OCI-LY7 (cell line): ENCODE results near the gene PTPRN. TPM values are rescaled to one million over a fixed set of nuclear protein-coding genes. Genes with fewer than 3 reads are reported as not detected.

ENCODE experiments used
- BruUV-seq: library from RNA; stranded (reverse); fragments of 400-500 nt; replicated peaks from 2 replicates; lab custom pipeline; 2021; lab: Mats Ljungman, UMichigan
- CTCF ChIA-PET: fragments of 300-600 bp; sonication (Branson Sonifier 250); formaldehyde crosslinking; loops from one replicate; lab custom pipeline; 2022; ENCODE audit warnings: antibody characterized with exemption; ENCODE audit not compliant: unreplicated experiment; lab: Charles Lee
- POLR2A ChIA-PET: fragments of 300-600 bp; sonication (Branson Sonifier 250); formaldehyde crosslinking; loops from one replicate; lab custom pipeline; 2022; ENCODE audit warnings: antibody characterized with exemption; lab: Charles Lee
- DNase-seq: peaks from one replicate; pipeline ENCODE4 v3.0.0-alpha.2; 2015; ENCODE audit warnings: low spot score
- H2AFZ ChIP-seq: fragments of 200-600 bp; sonication (generic), shearing (Covaris generic); 2 replicates; pipeline ENCODE4 v1.6.1; 2014; ENCODE audit warnings: mild to moderate bottlenecking, antibody characterized with exemption, low read length, moderate library complexity
- H3K27ac ChIP-seq: fragments of 200-600 bp; sonication (generic); 2 replicates; pipeline ENCODE4 v1.5.1; 2014; ENCODE audit warnings: mixed run types, low read depth, mild to moderate bottlenecking, moderate library complexity, low read length, inconsistent platforms; ENCODE audit not compliant: poor library complexity, severe bottlenecking
- H3K36me3 ChIP-seq: fragments of 200-600 bp; sonication (generic); 2 replicates; pipeline ENCODE4 v1.6.1; 2014; ENCODE audit warnings: mild to moderate bottlenecking, antibody characterized with exemption, low read length, moderate library complexity, mixed read lengths; ENCODE audit not compliant: insufficient read depth
- H3K4me1 ChIP-seq: fragments of 200-600 bp; sonication (generic); 2 replicates; pipeline ENCODE4 v1.5.1; 2014; ENCODE audit warnings: mild to moderate bottlenecking, low read length; ENCODE audit not compliant: insufficient read depth, poor library complexity, severe bottlenecking
- H3K4me2 ChIP-seq: fragments of 200-600 bp; sonication (generic); 2 replicates; pipeline ENCODE4 v1.6.1; 2014; ENCODE audit warnings: mild to moderate bottlenecking, low read length
- H3K4me3 ChIP-seq: fragments of 200-600 bp; sonication (generic); 2 replicates; pipeline ENCODE4 v1.5.1; 2014; ENCODE audit warnings: mild to moderate bottlenecking, low read depth, low read length; ENCODE audit not compliant: poor library complexity, severe bottlenecking
- H3K79me2 ChIP-seq: fragments of 200-600 bp; sonication (generic); 2 replicates; pipeline ENCODE4 v1.6.1; 2016; ENCODE audit warnings: low read depth, mild to moderate bottlenecking, low read length, moderate library complexity, mixed read lengths; ENCODE audit not compliant: insufficient read depth
- H3K9me2 ChIP-seq: fragments of 200-600 bp; sonication (generic); 2 replicates; pipeline ENCODE4 v1.6.1; 2016; ENCODE audit warnings: mild to moderate bottlenecking, low read length, mixed read lengths; ENCODE audit not compliant: insufficient read depth
- H3K9me3 ChIP-seq: fragments of 200-600 bp; sonication (generic); 2 replicates; pipeline ENCODE4 v1.6.1; 2014; ENCODE audit warnings: mild to moderate bottlenecking, mixed run types, low read length, mixed read lengths
- H4K20me1 ChIP-seq: fragments of 200-600 bp; sonication (generic); 2 replicates; pipeline ENCODE4 v1.6.1; 2014; ENCODE audit warnings: mild to moderate bottlenecking, antibody characterized with exemption, low read length, moderate library complexity, mixed read lengths; ENCODE audit not compliant: insufficient read depth
- EZH2phosphoT487 ChIP-seq: fragments of 200-600 bp; sonication (generic); IDR thresholded peaks from 2 replicates; pipeline ENCODE4 v1.6.1; 2018; ENCODE audit warnings: low read depth, borderline replicate concordance, mild to moderate bottlenecking, mixed run types, antibody characterized with exemption, low read length, moderate library complexity, mixed read lengths
- intact Hi-C: fragments of 100-400 bp; cut with micrococcal nuclease; formaldehyde crosslinking; loops from one replicate; pipeline ENCODE4 v1.10.0; 2022; ENCODE audit not compliant: unreplicated experiment
- microRNA-seq: library from miRNA; unstranded; fragments of <30 nt; microRNA quantifications from one replicate; pipeline ENCODE4 v1.2.0, GENCODE V29; 2022; ENCODE audit warnings: borderline replicate concordance
- small RNA-seq: library from RNA; depleted of rRNA; stranded (forward); fragments of <200 nt; gene quantifications from one replicate; pipeline ENCODE3, GENCODE V24; 2014
- total RNA-seq, 2 experiments: library from RNA; depleted of rRNA in 1 of 2; stranded (reverse); fragments of >200 nt in 1 of 2; shearing (Covaris generic) in 1 of 2; gene quantifications; 2 replicates each; pipeline ENCODE4 v1.2.3, GENCODE V29; 2014 to 2022
- TF ChIP-seq, protein P1 (sequence below): fragments of 200-600 bp; sonication (generic); conservative IDR thresholded peaks from 2 replicates; pipeline ENCODE4 v1.5.1; 2014; ENCODE audit warnings: mild to moderate bottlenecking, antibody characterized with exemption, low read length, moderate library complexity, mixed read lengths

The PTPRN gene
- total RNA-seq, 2 experiments from 2014 or later = not detected

DNA sequence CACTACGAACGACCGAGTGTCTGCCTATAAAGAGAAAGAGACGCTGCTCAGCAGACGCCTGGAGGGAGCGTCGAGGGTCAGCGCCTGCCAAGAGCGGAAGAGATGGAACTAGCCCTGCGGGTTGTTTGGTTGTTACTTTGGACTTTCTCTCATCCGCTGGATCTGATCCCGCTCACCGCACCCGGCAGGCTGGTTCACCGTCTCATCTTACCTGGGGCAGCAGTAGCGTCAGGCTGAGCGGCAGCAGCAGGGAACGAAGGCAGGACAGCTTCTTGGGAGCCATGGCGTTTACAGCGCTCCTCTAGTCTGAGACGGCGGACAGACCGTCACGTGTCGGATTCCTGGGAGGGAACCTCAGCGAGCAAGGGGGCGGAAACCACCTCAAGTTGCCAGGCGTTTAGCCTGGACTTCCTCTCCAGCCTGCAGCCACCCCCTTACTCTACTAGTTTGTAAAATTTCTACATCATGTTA is 65.9 kb downstream of the PTPRN start:
- H3K4me3 ChIP-seq = no peak overlapping the region
- no peaks in the 10 kb centered on the region for H3K9me3 ChIP-seq
- H2AFZ ChIP-seq = no peak overlapping the region
- intact Hi-C loops = no loop called here
- CTCF ChIA-PET = no interaction called here
- no peak overlapping the region for H3K27ac ChIP-seq
- H3K4me1 ChIP-seq = peaks cover 34% of the 10 kb centered on the region
- no peak overlapping the region for H3K4me2 ChIP-seq
- no peaks in the 10 kb centered on the region for H4K20me1 ChIP-seq
- DNase-seq = no peak
- TF ChIP-seq EZH2phosphoT487 = no peak
- TF ChIP-seq, protein P1, sequence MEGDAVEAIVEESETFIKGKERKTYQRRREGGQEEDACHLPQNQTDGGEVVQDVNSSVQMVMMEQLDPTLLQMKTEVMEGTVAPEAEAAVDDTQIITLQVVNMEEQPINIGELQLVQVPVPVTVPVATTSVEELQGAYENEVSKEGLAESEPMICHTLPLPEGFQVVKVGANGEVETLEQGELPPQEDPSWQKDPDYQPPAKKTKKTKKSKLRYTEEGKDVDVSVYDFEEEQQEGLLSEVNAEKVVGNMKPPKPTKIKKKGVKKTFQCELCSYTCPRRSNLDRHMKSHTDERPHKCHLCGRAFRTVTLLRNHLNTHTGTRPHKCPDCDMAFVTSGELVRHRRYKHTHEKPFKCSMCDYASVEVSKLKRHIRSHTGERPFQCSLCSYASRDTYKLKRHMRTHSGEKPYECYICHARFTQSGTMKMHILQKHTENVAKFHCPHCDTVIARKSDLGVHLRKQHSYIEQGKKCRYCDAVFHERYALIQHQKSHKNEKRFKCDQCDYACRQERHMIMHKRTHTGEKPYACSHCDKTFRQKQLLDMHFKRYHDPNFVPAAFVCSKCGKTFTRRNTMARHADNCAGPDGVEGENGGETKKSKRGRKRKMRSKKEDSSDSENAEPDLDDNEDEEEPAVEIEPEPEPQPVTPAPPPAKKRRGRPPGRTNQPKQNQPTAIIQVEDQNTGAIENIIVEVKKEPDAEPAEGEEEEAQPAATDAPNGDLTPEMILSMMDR = no peak
- POLR2A ChIA-PET = no interaction called here
- H3K9me2 ChIP-seq = no peaks in the 10 kb centered on the region
- BruUV-seq = no TSS peak
- H3K79me2 ChIP-seq = peaks cover 25% of the 10 kb centered on the region; the same call in 1 of the 2 replicates
- peaks cover 30% of the 10 kb centered on the region for H3K36me3 ChIP-seq

Small RNA genes within 50 kb of the gene (microRNA-seq; reads per million reads assigned to microRNA genes)
- gene MIR153-1 = not detected

Small RNA genes within 50 kb of the gene (small RNA-seq; reads per million reads assigned to genes)
- gene AC053503.3 (not detected), gene MIR153-1 (not detected)

Other genes starting within 250 kb of the PTPRN start
- gene IHH, start 248.5 kb downstream of the PTPRN start, total RNA-seq (2014; rRNA removed; shearing (Covaris generic)) = not detected in 2 replicates
- gene IHH, start 248.5 kb downstream of the PTPRN start, total RNA-seq (2022) = not detected in 2 replicates
- gene NHEJ1, start 148.6 kb downstream of the PTPRN start, total RNA-seq (2014; rRNA removed; shearing (Covaris generic)) = 12.7 and 14.9 TPM in 2 replicates
- 12.3 and 14.3 TPM in 2 replicates for gene NHEJ1, start 148.6 kb downstream of the PTPRN start, total RNA-seq (2022)
- 2.7 and 4.0 TPM in 2 replicates for gene SLC23A3, start 139.4 kb downstream of the PTPRN start, total RNA-seq (2014; rRNA removed; shearing (Covaris generic))
- 3.1 and 6.7 TPM in 2 replicates for gene SLC23A3, start 139.4 kb downstream of the PTPRN start, total RNA-seq (2022)
- gene CNPPD1, start 132.5 kb downstream of the PTPRN start, total RNA-seq (2014; rRNA removed; shearing (Covaris generic)) = 39.2 and 40.1 TPM in 2 replicates
- 67.5 and 68.2 TPM in 2 replicates for gene CNPPD1, start 132.5 kb downstream of the PTPRN start, total RNA-seq (2022)
- gene RETREG2, start 131.1 kb downstream of the PTPRN start, total RNA-seq (2014; rRNA removed; shearing (Covaris generic)) = 44.9 and 59.1 TPM in 2 replicates
- gene RETREG2, start 131.1 kb downstream of the PTPRN start, total RNA-seq (2022) = 74.6 and 88.2 TPM in 2 replicates
- gene ZFAND2B, start 102.6 kb downstream of the PTPRN start, total RNA-seq (2014; rRNA removed; shearing (Covaris generic)) = 42.4 and 51.6 TPM in 2 replicates
- 35.3 and 35.9 TPM in 2 replicates for gene ZFAND2B, start 102.6 kb downstream of the PTPRN start, total RNA-seq (2022)
- gene ABCB6, start 90.4 kb downstream of the PTPRN start, total RNA-seq (2014; rRNA removed; shearing (Covaris generic)) = 4.0 and 6.4 TPM in 2 replicates
- gene ABCB6, start 90.4 kb downstream of the PTPRN start, total RNA-seq (2022) = 8.4 and 10.2 TPM in 2 replicates
- 22.2 and 27.7 TPM in 2 replicates for gene ATG9A, start 79.8 kb downstream of the PTPRN start, total RNA-seq (2014; rRNA removed; shearing (Covaris generic))
- gene ATG9A, start 79.8 kb downstream of the PTPRN start, total RNA-seq (2022) = 23.4 and 27.3 TPM in 2 replicates
- 57.8 and 91.0 TPM in 2 replicates for gene ANKZF1, start 79.6 kb downstream of the PTPRN start, total RNA-seq (2014; rRNA removed; shearing (Covaris generic))
- 73.2 and 82.4 TPM in 2 replicates for gene ANKZF1, start 79.6 kb downstream of the PTPRN start, total RNA-seq (2022)
- 2.7 and 8.6 TPM in 2 replicates for gene GLB1L, start 64.0 kb downstream of the PTPRN start, total RNA-seq (2014; rRNA removed; shearing (Covaris generic))
- 6.4 and 6.9 TPM in 2 replicates for gene GLB1L, start 64.0 kb downstream of the PTPRN start, total RNA-seq (2022)
- 19.6 and 23.4 TPM in 2 replicates for gene STK16, start 63.9 kb downstream of the PTPRN start, total RNA-seq (2014; rRNA removed; shearing (Covaris generic))
- gene STK16, start 63.9 kb downstream of the PTPRN start, total RNA-seq (2022) = 39.5 and 42.8 TPM in 2 replicates
- not detected in 2 replicates for gene TUBA4B, start 56.2 kb downstream of the PTPRN start, total RNA-seq (2014; rRNA removed; shearing (Covaris generic))
- gene TUBA4B, start 56.2 kb downstream of the PTPRN start, total RNA-seq (2022) = 0.28 TPM in 1 of 2 replicates, not detected in the other
- gene TUBA4A, start 55.5 kb downstream of the PTPRN start, total RNA-seq (2014; rRNA removed; shearing (Covaris generic)) = 62.8 and 96.0 TPM in 2 replicates
- 181 and 186 TPM in 2 replicates for gene TUBA4A, start 55.5 kb downstream of the PTPRN start, total RNA-seq (2022)
- gene DNAJB2, start 30.0 kb downstream of the PTPRN start, total RNA-seq (2014; rRNA removed; shearing (Covaris generic)) = 49.9 and 53.0 TPM in 2 replicates
- 55.3 and 58.7 TPM in 2 replicates for gene DNAJB2, start 30.0 kb downstream of the PTPRN start, total RNA-seq (2022)
- gene RESP18, start 23.3 kb upstream of the PTPRN start, total RNA-seq (2014; rRNA removed; shearing (Covaris generic)) = not detected in 2 replicates
- gene RESP18, start 23.3 kb upstream of the PTPRN start, total RNA-seq (2022) = not detected in 2 replicates
- 39.3 and 40.5 TPM in 2 replicates for gene DNPEP, start 78.5 kb upstream of the PTPRN start, total RNA-seq (2014; rRNA removed; shearing (Covaris generic))
- gene DNPEP, start 78.5 kb upstream of the PTPRN start, total RNA-seq (2022) = 54.2 and 63.6 TPM in 2 replicates
- not detected in 2 replicates for gene DES, start 109.0 kb upstream of the PTPRN start, total RNA-seq (2014; rRNA removed; shearing (Covaris generic))
- gene DES, start 109.0 kb upstream of the PTPRN start, total RNA-seq (2022) = not detected in 2 replicates
- gene SPEG, start 125.4 kb upstream of the PTPRN start, total RNA-seq (2014; rRNA removed; shearing (Covaris generic)) = 0.13 TPM in 1 of 2 replicates, not detected in the other
- gene SPEG, start 125.4 kb upstream of the PTPRN start, total RNA-seq (2022) = 0.35 and 0.46 TPM in 2 replicates
- 22.3 and 28.4 TPM in 2 replicates for gene GMPPA, start 189.5 kb upstream of the PTPRN start, total RNA-seq (2014; rRNA removed; shearing (Covaris generic))
- 42.9 and 46.4 TPM in 2 replicates for gene GMPPA, start 189.5 kb upstream of the PTPRN start, total RNA-seq (2022)
- gene ASIC4, start 205.1 kb upstream of the PTPRN start, total RNA-seq (2014; rRNA removed; shearing (Covaris generic)) = 0.39 and 0.73 TPM in 2 replicates
- 0.74 and 0.96 TPM in 2 replicates for gene ASIC4, start 205.1 kb upstream of the PTPRN start, total RNA-seq (2022)
- 14.5 and 24.1 TPM in 2 replicates for gene CHPF, start 234.4 kb upstream of the PTPRN start, total RNA-seq (2014; rRNA removed; shearing (Covaris generic))
- 30.5 and 33.0 TPM in 2 replicates for gene CHPF, start 234.4 kb upstream of the PTPRN start, total RNA-seq (2022)
- 1.4 and 2.5 TPM in 2 replicates for gene TMEM198, start 234.6 kb upstream of the PTPRN start, total RNA-seq (2014; rRNA removed; shearing (Covaris generic))
- 6.1 and 6.6 TPM in 2 replicates for gene TMEM198, start 234.6 kb upstream of the PTPRN start, total RNA-seq (2022)